ENCODE results near the gene SH3RF2.
"Not testable (repeated sequence)": the region's sequence is repeated elsewhere in the genome, so short reads cannot be mapped to it uniquely, and the experiment has no call there.

Gene SH3RF2

DNA sequence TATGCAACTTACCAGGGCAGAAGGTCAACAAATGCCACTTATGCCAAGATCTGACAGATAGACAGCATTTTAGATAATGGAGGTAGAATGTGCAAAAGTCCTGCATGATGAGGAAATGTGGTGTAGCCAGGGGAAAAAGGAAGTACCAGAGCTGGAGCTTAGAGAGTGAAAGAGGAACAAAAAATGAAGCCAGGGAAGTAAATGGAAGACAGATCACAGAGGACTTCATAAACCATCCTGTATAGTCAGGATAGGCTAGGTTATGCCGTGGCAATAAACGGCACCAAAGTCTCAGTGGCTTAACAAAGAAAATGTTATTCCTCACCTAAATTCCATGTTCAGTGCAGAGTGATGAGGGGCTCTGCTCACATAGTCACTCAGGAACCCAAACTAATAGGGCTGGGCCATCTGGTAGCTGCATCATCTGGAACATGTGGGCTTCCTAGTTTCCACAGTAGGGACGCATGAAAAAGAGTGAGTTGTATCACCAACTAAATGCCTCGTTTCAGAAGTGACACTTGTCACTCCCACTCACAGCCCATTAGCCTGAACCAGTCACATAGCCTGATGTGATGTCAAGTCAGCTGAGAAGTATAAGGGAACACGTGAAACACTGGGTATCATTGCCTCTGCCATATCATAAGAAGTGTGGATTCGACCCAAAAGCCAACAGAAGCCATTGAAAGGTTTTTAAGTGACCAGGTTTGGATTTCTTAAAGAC is 70.3 kb downstream of the SH3RF2 start:
- no peak for DNase-seq (ENCODE audit: low spot score)

DNA sequence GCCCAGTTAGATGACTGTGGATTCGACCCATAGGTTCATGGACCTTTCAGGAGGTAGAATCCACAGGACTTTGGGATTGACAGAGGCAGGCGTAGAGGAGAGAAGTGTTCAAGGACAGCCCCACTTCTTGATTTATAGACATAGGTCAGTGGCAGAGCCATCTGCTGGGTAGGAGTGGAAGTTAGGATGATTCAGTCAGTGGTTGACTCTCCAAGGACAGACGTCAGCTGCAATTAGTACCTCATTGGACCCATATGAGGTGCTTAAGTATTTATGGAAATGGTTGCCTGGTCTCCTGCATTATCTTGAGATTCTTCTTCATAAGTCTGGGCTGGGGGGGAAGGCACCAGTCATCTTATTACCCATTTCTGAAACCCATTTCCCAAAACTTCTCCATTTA is 70.9 kb downstream of the SH3RF2 start:
- peak; percentile 22 for DNase-seq (ENCODE audit: low spot score)

DNA sequence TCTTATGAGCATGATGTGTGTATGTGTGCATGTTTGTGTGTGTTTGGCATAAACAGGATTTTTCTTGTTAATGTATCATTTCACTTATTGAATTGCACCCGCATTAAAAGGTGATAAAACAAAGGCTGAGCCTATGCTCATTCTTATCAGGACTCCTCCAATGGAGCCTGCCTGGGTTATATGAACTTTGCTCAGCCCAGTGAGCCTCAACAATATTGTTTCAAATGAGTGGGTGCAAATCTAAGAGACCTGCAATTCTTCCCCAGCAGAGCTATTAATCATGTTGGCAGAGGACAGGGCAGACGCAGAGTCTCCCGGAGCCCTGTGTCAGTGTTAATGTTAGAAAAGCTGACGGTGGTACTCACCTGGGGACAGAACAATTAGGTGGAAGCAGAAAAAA is 71.6 kb downstream of the SH3RF2 start:
- DNase-seq (ENCODE audit: low spot score) = peak; percentile 15

DNA sequence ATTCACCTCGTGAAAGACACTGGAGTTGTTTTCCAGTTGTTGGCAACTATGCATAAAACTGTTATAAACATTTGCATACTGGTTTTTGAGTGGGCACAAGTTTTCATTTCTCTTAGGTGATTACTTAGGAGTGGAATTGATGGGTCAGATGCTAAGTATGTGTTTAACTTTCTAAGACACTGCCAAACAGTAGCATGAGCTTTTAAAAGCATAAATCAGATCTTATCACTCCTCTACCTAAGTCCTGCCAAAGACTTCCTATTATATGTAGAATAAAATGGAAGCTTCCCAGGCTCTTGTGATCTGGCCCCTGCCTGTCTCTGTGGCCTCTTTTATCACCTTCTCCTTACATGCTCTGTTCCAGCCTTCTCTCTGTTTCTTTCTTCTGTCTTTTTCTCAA is 72.6 kb downstream of the SH3RF2 start:
- DNase-seq (ENCODE audit: low spot score) = no peak

DNA sequence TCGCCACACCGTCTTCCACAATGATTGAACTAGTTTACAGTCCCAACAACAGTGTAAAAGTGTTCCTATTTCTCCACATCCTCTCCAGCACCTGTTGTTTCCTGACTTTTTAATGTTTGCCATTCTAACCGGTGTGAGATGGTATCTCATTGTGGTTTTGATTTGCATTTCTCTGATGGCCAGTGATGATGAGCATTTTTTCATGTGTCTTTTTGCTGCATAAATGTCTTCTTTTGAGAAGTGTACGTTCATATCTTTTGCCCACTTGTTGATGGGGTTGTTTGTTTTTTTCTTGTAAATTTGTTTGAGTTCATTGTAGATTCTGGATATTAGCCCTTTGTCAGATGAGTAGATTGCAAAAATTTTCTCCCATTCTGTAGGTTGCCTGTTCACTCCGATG is 74.1 kb downstream of the SH3RF2 start:
- DNase-seq (ENCODE audit: low spot score) = not testable (repeated sequence)

DNA sequence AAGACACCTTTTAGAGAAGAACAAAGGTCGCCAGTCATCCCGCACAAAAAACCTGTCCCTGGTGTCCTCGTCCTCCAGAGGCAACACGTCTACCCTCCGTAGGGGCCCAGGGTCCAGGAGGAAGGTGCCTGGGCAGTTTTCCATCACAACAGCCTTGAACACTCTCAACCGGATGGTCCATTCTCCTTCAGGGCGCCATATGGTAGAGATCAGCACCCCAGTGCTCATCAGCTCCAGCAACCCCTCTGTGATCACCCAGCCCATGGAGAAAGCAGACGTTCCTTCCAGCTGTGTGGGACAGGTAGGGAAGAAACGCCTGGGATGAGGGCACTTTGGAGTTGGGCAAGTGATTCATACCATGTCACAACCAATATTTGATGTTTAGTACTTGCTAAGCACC is 77.4 kb downstream of the SH3RF2 start:
- DNase-seq (ENCODE audit: low spot score) = no peak

DNA sequence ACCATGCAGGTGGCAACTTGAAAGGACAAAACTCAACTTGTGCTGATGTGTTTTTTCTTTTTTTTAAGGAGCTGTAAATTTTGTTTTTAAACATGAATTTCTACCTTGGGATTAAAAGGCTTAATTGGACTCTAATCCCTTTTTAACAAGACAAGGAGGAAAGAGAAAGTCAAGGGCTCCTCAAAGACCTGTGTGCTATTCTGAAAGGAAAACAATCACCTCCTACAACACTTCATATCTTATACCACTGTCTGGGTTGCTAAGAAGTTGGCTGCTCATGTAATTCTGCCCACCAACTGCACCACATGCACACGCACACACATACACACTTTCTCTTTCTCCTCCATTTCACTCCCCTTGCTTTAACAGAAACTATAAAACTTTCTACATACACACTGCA is 78.6 kb downstream of the SH3RF2 start:
- no peak for DNase-seq (ENCODE audit: low spot score)

DNA sequence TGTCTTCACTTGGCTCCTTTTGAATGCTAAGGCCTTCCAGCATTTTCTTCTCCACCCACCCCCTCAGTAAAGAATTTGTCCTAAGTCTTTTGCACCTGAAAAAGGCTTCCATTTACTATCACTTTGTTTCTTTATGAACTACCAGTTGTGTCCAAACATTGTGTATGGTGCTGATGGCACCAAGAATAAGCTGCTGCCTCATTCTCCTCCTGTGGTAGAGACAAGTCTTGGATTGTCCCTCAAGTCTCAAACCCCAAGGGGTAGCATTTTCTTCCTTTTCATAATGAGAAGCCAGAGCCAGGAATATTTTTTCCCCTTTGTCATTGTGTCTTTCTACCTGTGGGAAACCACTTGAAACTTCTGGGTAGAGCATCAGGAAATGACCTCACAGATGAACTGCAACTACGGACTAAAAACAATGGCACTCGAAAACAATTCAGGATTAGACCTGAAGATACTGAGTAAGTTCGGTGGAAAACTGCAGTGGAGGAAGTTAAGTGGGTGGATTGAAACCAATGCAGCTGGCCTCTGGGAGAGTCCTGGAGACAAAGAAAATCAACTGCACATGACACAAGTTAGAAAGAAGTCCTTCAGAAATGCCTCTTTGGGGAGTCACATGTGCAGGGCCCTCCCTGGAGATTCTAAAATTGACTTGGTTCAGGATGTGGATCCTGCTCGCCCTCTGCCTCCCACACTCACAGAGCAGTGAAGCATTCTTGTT is 80.5 kb downstream of the SH3RF2 start:
- DNase-seq (ENCODE audit: low spot score) = no peak

DNA sequence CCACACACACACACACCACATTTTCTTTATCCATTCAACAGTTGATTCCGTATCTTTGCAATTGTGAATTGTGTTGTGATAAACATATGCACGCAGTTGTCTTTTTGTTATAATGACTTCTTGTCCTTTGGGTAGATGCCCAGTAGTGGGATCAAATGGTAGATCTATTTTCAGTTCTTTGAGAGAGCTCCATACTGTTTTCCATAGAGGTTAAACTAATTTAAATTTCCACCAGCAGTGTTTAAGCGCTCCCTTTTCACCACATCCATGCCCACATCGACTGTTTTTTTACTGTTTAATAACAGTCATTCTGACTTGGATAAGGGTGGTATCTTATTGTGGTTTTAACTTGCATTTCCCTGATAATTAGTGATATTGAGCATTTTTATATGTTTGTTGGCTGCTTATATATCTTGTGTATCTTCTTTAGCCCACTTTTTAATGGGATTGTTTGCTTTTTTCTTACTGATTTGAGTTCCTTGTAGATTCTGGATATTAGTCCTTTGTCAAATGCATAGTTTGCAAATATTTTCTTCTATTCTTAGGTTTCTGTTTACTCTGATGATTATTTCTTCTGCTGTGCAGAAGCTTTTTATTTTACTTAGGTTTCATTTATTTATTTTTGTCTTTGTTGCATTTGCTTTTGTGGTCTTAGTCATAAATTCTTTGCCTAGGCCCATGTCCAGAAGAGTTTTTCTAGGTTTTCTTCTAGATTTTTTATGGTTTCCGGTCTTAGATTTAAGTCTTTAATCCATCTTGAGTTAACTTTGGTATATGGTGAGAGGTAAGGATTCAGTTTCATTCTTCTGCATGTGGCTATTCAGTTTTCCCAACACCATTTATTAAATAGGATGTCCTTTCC is 82.4 kb downstream of the SH3RF2 start:
- no peak for DNase-seq (ENCODE audit: low spot score)

DNA sequence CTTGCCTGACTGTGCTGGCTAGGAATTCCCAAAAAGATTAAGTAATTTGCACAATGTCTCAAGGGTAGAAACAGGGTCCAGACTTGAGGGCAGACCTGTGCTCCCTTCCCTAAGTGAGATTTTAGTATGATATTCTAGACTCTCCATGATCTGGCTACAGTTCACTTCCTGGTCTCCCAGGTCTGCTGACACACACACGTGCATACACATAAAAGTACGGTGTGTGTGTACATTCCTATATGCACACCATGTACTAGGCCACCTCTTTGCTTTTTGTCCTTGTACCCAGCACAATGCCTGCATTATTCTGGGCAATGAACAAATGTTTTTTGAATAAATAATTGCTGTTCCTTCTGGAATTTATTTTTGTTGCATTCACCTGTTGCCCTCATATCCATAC is 83.7 kb downstream of the SH3RF2 start:
- no peak for DNase-seq (ENCODE audit: low spot score)

DNA sequence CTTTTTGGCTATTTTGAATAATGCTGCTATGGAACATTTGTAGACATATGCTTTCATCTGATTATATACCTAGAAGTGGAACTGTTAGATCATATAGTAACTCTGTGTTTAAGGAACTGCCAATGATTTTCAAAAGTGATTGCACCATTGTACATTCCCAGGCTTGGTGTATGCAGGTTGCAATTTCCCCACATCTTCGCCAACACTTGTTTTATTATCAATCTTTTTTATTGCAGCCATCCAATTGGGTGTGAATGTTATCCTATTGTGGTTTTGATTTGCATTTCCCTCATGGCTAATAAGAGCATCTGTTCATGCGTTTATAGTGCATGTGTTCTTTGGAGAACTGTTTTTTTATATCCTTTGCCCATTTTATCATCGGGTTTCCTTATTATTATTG is 87.7 kb downstream of the SH3RF2 start:
- DNase-seq (ENCODE audit: low spot score) = no peak

DNA sequence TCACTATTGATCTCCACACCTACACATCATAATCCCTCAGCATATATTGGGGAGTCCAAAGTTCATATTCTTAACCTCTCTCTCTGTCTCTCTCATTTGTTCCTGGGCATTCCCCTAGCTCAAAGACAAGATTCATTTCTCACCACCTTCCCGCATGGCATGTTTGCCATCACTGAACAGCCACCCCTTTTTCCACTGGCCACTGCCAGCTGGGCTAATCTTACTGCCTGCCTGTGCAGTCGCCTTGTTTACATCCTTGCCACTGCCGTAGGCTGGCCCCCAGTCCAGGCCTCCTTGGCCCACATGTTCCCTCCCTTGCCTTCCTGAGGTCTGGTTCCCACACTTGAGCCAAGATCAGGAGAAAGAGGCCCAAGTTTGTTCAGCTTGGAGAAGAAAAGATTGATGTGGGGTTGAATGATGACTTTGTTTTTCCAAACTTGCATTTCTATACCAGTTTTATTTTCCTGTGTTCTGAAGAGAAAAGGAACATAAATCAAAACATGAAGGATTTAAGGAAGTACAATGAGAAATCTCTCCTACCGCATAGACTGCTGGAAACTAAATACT is 88.8 kb downstream of the SH3RF2 start:
- DNase-seq (ENCODE audit: low spot score) = no peak

DNA sequence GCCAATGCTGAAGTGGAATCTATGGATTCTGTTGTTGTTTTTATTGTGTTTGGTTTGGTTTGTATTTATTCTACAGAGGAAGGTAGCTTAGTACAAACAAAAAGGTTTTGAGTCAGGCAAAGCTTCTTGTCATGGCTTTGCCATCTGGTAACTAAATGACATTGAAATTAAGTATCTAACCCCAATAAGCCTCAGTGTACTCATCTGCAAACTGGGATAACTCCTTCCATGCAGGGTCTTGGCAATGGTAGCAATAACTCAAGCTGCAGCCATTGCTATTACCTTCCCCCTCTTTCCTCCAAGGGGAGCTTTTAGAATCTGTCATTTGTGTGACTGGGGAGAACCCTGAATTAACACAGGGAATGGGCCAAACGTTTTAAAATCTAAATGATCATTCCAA is 89.3 kb downstream of the SH3RF2 start:
- no peak for DNase-seq (ENCODE audit: low spot score)

DNA sequence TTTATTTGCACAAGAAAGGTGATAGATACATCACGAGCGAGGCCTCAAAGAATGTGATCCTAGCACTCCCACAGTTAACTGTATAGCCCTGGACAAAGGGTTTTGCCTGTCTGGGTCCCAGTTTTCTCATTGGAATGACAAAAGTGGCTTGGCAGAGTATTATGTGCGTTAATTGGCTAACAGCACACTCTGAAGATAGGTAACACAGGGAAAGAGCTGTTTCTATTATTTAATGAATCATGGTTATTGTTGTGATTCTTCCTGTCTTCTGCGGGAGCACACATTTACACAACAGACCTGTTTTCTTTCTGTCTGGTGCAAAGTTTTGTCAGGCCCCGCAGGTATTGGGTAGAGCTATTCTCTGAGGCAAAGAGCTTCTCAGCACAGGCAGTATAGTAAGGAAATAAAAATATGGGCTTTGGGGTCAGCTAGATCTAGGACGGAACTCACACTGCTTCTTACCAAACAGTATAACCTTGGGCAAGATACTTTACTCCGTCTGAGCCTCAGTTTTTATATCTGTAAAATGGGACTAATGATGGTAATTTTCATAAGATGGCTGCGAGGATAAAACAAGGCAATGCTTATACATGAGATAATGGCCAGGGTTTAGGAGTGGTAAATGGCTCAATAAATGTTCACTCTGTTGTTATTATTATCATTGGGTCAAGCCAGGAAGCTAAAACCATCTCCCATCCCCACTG is 90.1 kb downstream of the SH3RF2 start:
- no peak for DNase-seq (ENCODE audit: low spot score)

DNA sequence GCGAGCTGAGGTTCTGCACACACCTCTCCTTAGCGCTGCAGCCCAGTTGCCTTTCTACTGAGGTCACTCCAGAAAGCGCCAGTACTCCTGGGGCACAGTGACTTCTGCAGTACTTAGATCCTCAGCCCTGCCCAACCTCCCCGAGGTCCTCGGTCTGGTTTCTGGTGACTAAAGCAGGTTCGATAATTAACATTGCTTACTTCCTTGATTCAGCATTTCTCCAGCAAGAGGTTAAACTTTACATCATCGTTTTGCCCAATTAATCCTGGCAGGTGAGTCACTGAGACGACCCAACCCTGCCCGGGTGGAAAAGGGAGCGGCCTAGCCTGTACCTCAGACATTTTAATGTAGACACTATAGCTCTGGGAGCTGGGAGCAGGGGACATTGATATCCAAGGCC is 91.4 kb downstream of the SH3RF2 start:
- DNase-seq (ENCODE audit: low spot score) = peak; percentile 99

DNA sequence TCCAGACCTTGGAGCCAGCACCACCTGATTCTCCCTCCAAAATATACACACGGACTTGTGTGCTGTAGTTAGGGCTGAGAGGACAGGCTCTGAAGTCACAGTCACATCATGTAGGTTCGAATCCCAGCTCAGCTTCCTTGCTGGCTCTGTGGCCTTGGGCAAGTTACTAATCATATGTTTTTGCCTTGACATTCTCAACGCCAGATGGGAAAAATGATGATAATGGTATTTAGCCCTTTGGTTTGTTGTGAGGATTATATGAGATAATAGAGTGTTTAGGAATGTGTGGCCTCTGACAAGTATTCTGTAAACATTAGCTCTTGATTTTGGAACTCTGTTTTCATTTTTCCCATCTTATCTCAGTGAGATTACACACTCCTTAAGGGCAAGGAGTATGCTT is 96.5 kb downstream of the SH3RF2 start:
- no peak for DNase-seq (ENCODE audit: low spot score)

DNA sequence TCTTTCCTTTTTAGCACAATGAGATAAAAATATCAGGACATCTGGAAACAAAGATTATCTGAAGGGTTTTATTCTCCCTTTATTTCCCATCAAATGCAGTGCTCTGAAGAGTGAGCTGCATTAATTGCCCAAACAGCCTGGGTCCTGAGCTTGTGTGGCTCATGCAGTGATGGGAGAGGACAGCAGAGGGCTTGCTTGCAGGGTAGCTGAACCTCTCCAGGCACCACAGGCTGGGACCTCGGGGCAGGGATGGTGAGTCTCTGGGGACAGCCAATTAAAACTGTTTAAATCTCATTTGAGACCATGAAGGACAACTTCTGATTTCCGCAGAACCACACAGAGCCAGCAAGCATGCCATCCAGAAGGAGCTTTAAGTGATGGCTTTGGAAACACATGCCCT is 97.7 kb downstream of the SH3RF2 start:
- DNase-seq (ENCODE audit: low spot score) = no peak

DNA sequence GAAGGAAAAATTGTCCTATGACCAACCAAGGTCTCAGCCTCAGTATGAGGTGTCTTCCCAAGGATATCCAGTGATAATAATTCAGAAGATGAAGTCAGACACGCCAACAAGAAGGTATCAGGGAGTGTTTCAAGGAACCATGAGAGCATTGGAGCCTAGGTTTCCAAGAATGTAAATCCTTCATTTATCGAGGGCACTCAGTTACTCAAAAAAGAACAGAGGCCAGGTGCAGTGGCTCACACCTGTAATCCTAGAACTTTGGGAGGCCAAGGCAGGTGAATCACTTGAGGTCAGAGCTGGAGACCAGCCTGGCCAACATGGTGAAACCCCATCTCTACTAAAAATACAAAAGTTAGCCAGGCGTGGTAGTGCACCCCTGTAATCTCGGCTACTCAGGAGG is 98.2 kb downstream of the SH3RF2 start:
- DNase-seq (ENCODE audit: low spot score) = no peak

DNA sequence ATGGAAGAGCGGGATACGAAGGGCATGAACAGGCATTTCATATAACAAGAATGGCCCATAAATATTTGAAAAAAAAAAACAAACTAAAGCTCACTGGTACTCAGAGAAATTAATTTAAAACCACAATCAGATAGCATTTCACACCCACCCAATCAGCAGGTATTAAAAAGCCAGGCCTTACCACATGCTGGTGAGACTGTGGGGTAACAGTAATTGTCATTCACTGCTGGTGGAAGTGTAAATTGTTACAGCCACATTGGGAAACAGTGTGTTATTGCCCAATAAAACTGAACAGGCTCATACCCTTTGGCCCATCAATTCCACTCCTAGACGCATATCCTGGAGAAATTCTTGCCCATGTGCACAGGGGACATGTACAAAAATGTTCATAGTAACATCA is 103.0 kb downstream of the SH3RF2 start:
- DNase-seq (ENCODE audit: low spot score) = no peak

DNA sequence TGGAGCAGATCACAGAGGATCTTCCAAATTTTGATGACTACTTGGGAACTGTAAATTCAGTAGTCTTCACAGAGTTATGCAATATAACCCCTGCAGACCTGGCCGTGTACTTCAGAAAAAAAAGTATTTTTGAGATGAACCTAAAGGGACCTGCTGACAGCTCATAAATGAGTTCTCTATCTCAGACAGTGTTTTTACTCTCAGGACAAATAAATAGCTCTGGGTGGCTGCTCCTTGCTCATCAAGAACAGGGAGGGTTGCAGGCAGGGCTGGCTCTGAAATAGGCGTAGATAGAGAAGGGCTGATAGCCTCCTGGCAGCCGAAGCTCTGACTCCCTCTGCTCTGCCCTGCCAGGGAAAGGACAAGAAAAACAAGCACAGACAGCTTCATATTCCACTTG is 104.1 kb downstream of the SH3RF2 start:
- DNase-seq (ENCODE audit: low spot score) = no peak

DNA sequence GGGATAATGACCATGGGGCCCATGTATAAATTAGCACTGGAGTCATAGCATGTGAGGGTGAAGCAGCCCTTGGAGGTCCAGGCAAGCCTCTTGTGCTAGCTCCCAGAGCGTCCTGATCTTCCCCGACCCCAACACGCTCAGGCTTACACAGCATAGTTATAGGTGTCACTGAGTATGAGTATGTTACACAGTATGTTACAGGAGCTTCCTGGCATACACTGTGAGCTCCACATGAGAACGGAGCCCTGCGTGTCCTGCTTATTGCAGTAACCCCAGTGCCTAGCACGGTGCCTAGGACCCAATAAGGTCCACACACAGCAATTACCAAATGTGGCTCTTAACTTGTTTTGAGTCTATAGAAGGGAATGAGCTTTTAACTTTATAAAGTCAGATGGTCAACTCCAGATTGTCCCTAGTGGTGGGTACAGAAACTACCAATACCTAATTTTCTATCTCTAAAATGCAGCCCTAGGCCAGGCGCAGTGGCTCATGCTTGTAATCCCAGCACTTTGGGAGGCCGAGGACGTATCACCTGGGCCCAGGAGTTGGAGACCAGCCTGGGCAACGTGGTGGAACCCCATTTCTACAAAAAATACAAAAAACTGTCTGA is 104.9 kb downstream of the SH3RF2 start:
- DNase-seq (ENCODE audit: low spot score) = no peak

Data from kidney tubule cell (primary cell).